HG02938 (cell line): ENCODE results near the gene ZNF436.
A peak's percentile ranks its signal among the peaks of the same experiment; 100 is the strongest.
"Not testable (repeated sequence)": the region's sequence is repeated elsewhere in the genome, so short reads cannot be mapped to it uniquely, and the experiment has no call there.

ENCODE experiments used
- ATAC-seq: cut with Tn5 transposase; IDR thresholded peaks from one replicate; pipeline ENCODE4 v1.9.1; 2021; ENCODE audit warnings: mild to moderate bottlenecking, moderate library complexity; ENCODE audit not compliant: unreplicated experiment

The ZNF436 gene

DNA sequence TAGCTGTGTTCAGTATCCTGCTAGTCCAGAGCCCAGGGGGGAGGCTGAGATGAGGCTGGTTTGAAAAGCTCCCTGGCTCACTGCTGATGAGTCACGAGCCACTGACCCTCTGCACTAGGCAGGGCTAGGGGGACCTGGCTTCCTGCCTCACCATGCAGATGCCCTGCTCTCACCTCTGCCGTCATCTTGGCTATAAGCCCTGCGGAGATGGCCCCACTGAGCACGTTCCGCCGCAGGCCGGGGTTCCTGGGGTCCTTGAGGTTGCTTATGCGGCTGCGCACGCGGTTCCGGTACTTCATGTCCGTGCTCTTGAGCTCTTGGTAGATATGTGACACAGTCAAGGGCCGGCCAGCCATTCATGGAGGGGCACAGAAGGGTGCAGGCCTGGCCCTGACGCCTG lies 24.1 kb upstream of the ZNF436 start:
- ATAC-seq, result no peak

GRCh38 chr1:23392125-23392855 lies 22.7 kb upstream of the ZNF436 start:
- ATAC-seq, result no peak

- ATAC-seq, result no peak
These were observed 20.2 kb upstream of the ZNF436 start for GRCh38 chr1:23389837-23390321.

DNA sequence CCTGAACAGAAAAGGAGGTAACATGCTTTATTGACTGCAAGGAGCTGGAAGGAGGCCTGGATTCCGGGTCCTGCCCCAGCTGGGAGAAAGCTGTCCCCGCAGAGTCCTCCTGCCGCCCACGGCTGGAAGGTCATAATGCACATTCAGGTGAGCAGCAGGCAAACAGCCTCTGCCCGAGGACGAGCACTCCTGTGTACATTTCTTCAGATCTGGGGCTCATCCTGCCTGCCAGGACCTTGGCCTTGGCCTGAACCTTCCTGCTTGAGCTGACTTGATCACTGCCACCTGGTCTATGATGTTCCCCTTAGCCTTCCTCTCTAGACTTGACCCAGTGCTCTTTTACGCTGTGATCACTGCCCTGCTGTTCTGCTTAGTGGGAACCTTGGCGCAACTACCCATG lies 17.9 kb upstream of the ZNF436 start:
- no peak for ATAC-seq

DNA sequence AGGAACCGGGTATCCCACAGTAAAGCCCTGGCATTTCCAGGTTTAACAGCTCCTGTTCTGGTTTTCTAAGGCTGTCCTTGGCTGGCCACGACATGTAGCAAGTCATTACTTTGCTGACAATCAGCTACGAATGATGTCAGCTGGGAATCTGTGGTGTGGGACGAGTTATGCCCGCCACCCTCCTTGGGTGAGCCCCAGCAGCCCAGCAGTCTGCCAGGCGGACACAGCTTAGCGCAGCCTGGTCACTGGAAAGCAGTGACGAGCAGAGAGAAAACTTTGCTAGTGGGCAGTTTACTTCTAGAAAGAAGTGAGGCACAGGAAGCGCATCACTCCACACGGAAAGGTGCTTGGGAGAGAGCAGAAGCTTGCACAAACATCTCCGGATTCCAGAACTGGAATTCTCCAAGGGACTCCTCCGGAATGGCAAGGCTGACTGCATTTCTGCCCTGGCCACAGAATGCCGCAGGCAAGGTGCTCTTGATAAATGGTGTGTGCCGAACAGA lies 15.5 kb upstream of the ZNF436 start:
- ATAC-seq, result no peak

GRCh38 chr1:23384312-23385058 lies 14.8 kb upstream of the ZNF436 start:
- ATAC-seq, result no peak

GRCh38 chr1:23383577-23384311 lies 14.1 kb upstream of the ZNF436 start:
- ATAC-seq, result no peak

DNA sequence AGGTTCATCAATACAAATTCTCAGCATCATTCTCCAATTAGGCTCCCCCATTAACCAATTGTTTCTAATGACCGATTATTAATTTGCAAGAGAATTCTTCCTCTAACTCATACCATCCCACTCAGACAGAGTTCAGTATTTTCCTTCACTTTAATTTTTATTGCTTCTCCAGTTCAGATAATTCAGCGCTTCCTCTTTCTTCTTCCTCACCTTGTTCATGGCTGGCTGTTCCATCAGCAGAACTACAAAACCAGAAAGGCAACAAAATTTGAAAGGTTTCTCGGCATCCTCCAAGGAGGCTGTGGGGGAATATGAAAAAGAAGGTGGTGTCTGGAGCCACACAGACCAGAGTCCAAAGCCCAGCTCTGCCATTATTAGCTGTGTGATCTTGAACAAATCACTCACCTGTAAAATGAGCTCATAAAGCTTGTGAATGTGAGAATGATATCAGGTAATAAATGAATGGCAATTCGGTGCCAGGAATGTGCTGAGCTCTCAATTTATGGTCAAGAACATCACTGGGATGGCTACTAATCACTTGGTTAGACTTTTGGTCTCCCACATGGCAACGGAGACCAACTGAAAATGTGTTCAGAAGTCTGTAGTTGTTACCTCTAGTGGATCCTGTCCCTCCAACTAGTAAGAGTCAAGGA lies 11.7 kb upstream of the ZNF436 start:
- ATAC-seq, result no peak

- ATAC-seq, result no peak
These were observed 11.1 kb upstream of the ZNF436 start for GRCh38 chr1:23380719-23381118.

DNA sequence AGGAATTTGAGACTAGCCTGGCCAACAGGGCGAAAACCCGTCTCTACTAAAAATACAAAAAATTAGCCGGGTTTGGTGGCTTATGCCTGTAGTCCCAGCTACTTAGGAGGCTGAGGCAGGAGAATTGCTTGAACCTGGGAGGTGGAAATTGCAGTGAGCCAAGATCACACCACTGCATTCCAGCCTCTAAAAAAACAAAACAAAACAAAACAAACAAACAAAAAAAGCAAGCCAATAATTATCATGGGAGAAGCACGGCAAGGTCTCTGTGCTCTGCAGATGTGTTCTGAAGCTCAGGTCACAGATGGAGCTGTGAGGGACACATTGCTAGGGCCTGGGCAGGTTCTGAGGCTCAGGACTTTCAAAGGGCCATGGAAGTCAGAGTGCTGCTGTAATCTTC lies 10.6 kb upstream of the ZNF436 start:
- not testable (repeated sequence) for ATAC-seq

DNA sequence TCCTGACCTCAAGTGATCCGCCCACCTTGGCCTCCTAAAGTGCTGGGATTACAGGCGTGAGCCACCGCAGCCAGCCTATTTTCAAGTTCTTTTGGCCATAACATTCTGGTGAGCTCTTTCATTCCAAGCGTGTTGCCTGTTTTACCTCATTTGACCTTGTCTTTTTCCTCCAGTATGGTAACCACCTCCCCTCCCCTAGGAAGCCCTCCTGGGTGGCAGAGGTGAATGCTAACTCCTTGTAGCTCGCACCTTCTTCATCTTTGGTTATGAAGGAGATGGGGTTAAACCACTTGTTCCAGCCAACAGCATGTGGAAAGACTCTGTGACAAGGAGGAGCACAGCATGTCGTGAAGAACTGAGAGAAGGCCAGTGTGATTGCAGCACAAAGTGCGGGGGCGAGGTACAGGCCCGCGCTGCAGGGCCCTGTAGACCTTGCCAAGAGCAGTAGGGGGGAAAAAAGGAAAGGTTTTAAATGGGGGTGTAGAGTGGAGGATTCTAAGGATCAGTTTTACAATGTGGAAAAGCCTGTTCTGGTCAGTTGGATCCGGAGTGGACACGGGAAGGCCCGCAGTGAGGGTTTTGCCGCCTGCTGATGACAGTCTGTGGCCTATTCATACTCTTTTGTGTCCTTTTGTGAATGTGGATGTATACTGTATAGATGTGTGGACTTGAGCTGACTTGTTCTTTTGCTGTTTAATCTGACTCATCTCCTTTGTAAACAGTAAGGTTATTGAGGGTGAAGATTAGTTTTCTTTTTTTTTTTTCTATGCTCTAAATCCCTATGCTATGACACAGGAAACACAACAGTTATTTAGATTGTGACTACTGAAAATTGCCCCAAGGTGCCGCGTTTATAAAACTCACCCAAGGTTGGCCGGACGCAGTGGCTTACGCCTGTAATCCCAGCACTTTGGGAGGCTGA lies 7.5 kb upstream of the ZNF436 start:
- no peak for ATAC-seq

GRCh38 chr1:23374079-23374735 lies 4.6 kb upstream of the ZNF436 start:
- ATAC-seq, result not testable (repeated sequence)

- no peak for ATAC-seq
These were observed 2.6 kb upstream of the ZNF436 start for GRCh38 chr1:23371987-23372880.

- no peak for ATAC-seq
These were observed 1.3 kb upstream of the ZNF436 start for GRCh38 chr1:23370709-23371584.

DNA sequence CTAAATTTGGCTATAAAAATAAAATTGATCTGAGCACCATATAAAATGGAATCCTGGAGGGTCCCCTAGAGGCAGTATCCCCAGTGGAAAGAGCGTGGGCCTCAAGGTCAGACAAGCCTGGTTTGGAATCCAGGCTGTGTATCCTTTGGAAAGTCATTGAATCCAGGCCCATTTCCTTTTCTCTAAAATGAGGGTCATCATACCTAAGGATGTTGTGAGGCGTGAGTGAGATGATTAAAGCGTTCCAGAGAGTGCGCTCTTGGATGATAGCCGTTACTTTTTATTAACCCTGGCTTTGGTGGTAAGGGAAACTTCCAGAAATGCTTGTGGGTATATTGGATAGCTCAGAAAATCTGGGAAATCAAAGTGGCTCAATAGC lies 683 bp upstream of the ZNF436 start:
- ATAC-seq, result no peak

- ATAC-seq, result peak; percentile 60
These were observed 888 bp downstream of the ZNF436 start for GRCh38 chr1:23368562-23369334.
